Glutamatergic neuron (in vitro differentiated cells): ENCODE data around the gene TPMT. TPM values are rescaled to one million over a fixed set of nuclear protein-coding genes. Genes with fewer than 3 reads are reported as not detected.
"Not testable (repeated sequence)": the region's sequence is repeated elsewhere in the genome, so short reads cannot be mapped to it uniquely, and the experiment has no call there.

Source experiments
- DNase-seq: peaks from one replicate; pipeline ENCODE4 v3.0.0; 2022
- H3K27ac Mint-ChIP-seq: one replicate; pipeline ENCODE4 v1.8.0; 2020; ENCODE audit warnings: mild to moderate bottlenecking, mixed read lengths, inconsistent platforms; ENCODE audit not compliant: unreplicated experiment
- H3K27me3 Mint-ChIP-seq: one replicate; pipeline ENCODE4 v1.8.0; 2020; ENCODE audit warnings: mild to moderate bottlenecking, moderate library complexity, mixed read lengths, inconsistent platforms; ENCODE audit not compliant: unreplicated experiment
- H3K36me3 Mint-ChIP-seq: one replicate; pipeline ENCODE4 v1.8.0; 2020; ENCODE audit warnings: mild to moderate bottlenecking, mixed read lengths, inconsistent platforms; ENCODE audit not compliant: unreplicated experiment
- H3K4me1 Mint-ChIP-seq: one replicate; pipeline ENCODE4 v1.8.0; 2020; ENCODE audit warnings: mild to moderate bottlenecking, low read depth, mixed read lengths, inconsistent platforms; ENCODE audit not compliant: unreplicated experiment
- H3K4me3 Mint-ChIP-seq: one replicate; pipeline ENCODE4 v1.8.0; 2020; ENCODE audit warnings: mild to moderate bottlenecking, mixed read lengths, inconsistent platforms; ENCODE audit not compliant: unreplicated experiment
- H3K9me3 Mint-ChIP-seq: one replicate; pipeline ENCODE4 v1.8.0; 2020; ENCODE audit warnings: mild to moderate bottlenecking, moderate library complexity, mixed read lengths, inconsistent platforms; ENCODE audit not compliant: unreplicated experiment
- total RNA-seq: library from RNA; stranded (reverse); fragmentation: NEBNext Ultra II Directional; extraction: Animal tissue kit (Norgen Biotek cat#: 25700); gene quantifications from one replicate; pipeline ENCODE4 v1.2.1, GENCODE V29; 2021; ENCODE audit not compliant: unreplicated experiment
- TF ChIP-seq, protein P1 (sequence below): fragments of 200-600 bp; sonication (generic); IDR thresholded peaks from one replicate; pipeline ENCODE4 v1.5.0; 2021; ENCODE audit not compliant: partially characterized antibody, unreplicated experiment

TPMT gene
- total RNA-seq, 1 donor from 2014 or later: 3.4 TPM

DNA sequence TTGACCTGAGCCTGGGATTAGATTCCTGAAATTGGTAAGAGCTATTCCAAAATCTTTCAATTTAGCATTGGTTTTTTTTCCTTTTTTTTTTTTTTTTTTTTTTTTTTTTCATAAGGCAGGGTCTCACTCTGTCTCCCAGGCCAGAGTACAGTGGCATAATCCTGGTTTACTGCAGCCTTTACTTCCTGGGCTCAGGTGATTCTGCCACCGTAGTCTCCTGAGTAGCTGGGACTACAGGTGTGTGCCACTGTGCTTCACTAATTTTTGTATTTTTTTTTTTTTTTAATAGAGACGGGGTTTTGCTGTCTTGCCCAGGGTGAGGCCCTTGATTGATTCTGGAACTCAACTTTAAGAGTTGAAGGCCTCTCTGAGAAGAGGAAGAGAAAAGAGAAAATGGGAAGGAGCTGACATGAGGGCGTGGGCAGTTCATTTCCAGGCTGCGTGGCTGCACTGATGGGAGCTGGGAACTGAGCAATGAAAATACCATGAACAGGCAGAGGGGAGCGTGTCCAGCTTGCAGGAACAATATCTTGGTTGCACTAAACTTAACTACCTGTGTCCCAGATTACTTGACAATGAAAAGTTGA, 25.0 kb upstream of the TPMT start:
- peaks cover 1% of the 10 kb centered on the region for H3K9me3 Mint-ChIP-seq
- no peak for DNase-seq
- peaks cover 12% of the 10 kb centered on the region for H3K36me3 Mint-ChIP-seq
- H3K4me3 Mint-ChIP-seq: no peak overlapping the region
- H3K4me1 Mint-ChIP-seq: no peaks in the 10 kb centered on the region
- TF ChIP-seq, protein P1, sequence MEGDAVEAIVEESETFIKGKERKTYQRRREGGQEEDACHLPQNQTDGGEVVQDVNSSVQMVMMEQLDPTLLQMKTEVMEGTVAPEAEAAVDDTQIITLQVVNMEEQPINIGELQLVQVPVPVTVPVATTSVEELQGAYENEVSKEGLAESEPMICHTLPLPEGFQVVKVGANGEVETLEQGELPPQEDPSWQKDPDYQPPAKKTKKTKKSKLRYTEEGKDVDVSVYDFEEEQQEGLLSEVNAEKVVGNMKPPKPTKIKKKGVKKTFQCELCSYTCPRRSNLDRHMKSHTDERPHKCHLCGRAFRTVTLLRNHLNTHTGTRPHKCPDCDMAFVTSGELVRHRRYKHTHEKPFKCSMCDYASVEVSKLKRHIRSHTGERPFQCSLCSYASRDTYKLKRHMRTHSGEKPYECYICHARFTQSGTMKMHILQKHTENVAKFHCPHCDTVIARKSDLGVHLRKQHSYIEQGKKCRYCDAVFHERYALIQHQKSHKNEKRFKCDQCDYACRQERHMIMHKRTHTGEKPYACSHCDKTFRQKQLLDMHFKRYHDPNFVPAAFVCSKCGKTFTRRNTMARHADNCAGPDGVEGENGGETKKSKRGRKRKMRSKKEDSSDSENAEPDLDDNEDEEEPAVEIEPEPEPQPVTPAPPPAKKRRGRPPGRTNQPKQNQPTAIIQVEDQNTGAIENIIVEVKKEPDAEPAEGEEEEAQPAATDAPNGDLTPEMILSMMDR: no peak
- H3K27ac Mint-ChIP-seq: no peak overlapping the region
- H3K27me3 Mint-ChIP-seq: no peaks in the 10 kb centered on the region

DNA sequence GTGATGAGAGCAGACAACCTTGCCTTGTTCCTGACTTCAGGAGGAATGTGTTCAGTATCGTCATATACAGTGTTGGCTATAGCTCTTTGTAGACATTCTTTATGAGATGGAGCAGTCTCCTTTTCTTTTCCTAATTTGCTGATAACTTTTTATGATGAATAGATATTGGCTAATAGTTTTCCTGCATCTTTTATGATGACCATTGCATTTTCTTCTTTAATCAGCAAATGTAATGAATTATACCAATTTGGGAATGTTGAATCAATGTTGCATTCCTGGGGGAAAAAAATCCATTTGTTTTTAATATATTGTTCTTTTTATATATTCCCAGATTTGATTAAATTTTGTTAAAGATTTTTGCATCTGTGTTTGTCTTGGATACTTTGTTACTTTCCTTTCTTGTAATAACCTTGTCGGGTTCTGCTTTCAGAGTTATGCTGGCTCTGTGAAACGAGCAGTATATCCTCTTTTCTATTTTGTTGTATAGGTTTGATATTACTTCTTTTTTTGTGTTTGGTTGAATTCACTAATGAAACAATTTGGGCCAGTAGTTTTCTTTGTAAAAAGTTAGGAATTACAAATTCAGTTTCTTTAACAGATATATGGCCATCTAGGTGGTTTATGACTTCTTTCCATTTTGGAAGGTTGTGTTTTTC, 24.2 kb upstream of the TPMT start:
- Mint-ChIP-seq H3K9me3 (peaks cover 1% of the 10 kb centered on the region), H3K27ac (no peak overlapping the region), H3K27me3 (no peaks in the 10 kb centered on the region), H3K4me1 (no peaks in the 10 kb centered on the region), H3K36me3 (peaks cover 19% of the 10 kb centered on the region), H3K4me3 (no peak overlapping the region)
- TF ChIP-seq, protein P1: no peak
- no peak for DNase-seq

DNA sequence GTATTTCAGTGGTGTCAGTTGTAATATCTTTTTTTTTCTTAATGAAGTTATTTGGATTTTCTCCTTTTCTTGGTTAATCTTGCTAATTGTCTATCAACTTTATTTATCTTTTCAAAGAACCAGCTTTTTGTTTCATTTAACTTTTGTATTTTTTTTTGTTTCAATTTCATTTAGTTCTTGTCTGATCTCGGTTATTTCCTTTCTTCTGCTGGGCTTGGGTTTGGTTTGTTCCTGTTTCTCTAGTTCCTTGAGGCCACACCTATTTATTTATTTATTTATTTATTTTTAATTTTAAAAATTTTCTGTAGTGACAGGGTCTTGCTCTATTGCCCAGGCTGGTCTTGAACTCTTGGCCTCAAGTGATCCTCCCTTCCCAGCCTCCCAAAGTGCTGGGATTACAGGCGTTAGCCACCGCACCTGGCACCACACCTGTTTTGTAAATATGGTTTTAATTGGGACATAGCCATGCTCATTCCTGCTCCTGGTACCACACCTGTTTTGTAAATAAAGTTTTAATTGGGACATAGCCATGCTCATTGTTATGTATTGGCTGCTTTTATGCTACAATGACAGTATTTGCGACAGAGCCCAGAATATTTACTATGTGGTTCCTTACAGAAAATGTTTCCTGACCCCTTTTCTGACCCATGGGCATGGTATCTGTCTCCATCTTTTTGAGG, 22.5 kb upstream of the TPMT start:
- Mint-ChIP-seq H3K36me3 (peaks cover 21% of the 10 kb centered on the region), H3K4me1 (no peaks in the 10 kb centered on the region), H3K9me3 (no peaks in the 10 kb centered on the region), H3K27me3 (no peaks in the 10 kb centered on the region), H3K4me3 (no peak overlapping the region), H3K27ac (no peak overlapping the region)
- TF ChIP-seq, protein P1: no peak
- no peak for DNase-seq

DNA sequence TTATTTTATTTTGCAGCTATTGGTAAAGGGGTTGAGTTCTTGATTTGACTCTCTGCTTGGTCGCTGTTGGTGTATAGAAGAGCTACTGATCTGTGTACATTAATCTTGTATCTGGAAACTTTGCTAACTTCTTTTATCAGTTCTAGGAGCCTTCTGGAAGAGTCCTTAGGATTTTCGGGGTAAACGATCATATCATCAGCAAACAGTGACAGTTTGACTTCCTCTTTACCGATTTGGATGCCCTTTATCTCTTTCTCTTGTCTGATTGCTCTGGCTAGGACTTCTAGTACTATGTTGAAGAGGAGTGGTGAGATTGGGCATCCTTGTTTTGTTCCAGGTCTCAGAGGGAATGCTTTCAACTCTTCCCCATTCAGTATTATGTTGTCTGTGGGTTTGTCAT, 21.3 kb upstream of the TPMT start:
- H3K27ac Mint-ChIP-seq, H3K27me3 Mint-ChIP-seq, H3K4me3 Mint-ChIP-seq, H3K4me1 Mint-ChIP-seq, DNase-seq, H3K9me3 Mint-ChIP-seq: not testable (repeated sequence)
- peaks cover 21% of the 10 kb centered on the region for H3K36me3 Mint-ChIP-seq

DNA sequence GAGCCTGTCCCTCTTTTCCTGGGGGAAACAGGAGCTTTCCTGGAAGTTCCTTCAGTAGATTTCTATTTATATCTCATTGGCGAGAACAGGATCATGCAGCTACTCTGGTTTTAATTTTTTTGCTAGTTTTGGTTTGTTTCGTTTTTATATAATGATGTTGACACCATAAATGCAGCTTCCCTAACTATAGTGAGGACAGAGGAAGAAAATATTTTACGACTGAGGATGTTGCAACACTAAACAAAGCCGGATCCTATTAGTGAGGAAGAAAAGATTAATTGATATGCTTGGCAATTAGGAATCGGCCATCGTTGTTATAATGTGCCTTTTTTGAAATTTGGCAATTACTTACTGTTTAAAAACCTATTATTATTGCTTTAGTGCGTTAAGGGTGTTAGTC, 17.0 kb upstream of the TPMT start:
- Mint-ChIP-seq H3K9me3 (no peaks in the 10 kb centered on the region), H3K27ac (no peak overlapping the region), H3K27me3 (no peaks in the 10 kb centered on the region), H3K36me3 (peaks cover 31% of the 10 kb centered on the region), H3K4me1 (no peaks in the 10 kb centered on the region), H3K4me3 (no peak overlapping the region)
- DNase-seq: no peak
- TF ChIP-seq, protein P1: no peak
